Stimulated activated CD8-positive, alpha-beta memory T cell treated with anti-CD3 and anti-CD28 coated beads, Interleukin-7, amount 100 ng/mL, for 24 hours (primary cell): ENCODE results near the gene ATXN1.
A peak's percentile ranks its signal among the peaks of the same experiment; 100 is the strongest.

Source experiments
- DNase-seq: peaks from one replicate; pipeline ENCODE4 v3.0.0-alpha.2; 2020; ENCODE audit warnings: low read depth

The ATXN1 gene

GRCh38 chr6:16331384-16332174 is 429.7 kb downstream of the ATXN1 start:
- peak; percentile 38 for DNase-seq

DNA sequence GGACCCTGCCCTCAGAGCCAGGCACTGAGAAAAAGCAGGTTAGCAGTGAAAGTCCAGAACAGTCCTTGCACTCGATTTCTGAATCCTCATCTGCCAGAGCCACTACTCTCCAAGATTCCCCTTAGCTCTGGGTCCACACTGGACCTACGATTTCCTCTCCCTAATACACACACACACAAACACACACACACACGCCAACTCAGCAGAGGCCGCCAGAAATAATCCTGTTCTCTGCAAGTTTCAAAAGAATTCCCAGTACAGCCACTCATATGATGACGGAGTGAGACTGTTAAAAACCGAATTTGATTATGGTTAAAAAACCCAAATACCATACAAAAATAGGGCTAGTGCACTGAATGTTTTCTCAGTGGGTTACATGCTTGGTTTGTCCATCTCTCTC is 432.0 kb downstream of the ATXN1 start:
- no peak for DNase-seq

- DNase-seq: no peak
Observed at GRCh38 chr6:16327777-16328325, 433.4 kb downstream of the ATXN1 start.

- no peak for DNase-seq
Observed at GRCh38 chr6:16326971-16327776, 434.1 kb downstream of the ATXN1 start.

DNA sequence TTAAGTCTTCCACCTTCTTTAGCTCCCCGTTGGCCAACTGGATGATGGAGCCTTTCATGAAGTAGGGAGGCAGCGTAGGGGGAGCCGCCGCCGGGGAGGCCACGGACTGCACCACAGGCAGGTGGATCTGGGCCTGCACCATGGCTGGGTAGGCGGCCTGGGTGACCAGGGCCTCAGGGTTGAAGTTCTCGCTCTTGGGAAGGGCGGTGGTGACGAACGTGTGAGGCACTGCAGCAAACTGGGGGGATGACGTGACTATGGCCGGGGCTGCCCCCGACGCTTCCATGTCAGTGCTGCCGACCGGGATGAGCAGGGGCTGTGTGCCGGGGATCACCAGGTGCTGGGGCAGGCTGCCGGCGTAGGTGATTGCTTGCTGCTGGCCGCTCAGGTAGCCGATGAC is 434.7 kb downstream of the ATXN1 start:
- no peak for DNase-seq

GRCh38 chr6:16324606-16325225 is 436.5 kb downstream of the ATXN1 start:
- DNase-seq: no peak

GRCh38 chr6:16324184-16324583 is 437.1 kb downstream of the ATXN1 start:
- no peak for DNase-seq

- peak; percentile 49 for DNase-seq
Observed at GRCh38 chr6:16322666-16323312, 438.5 kb downstream of the ATXN1 start.

DNA sequence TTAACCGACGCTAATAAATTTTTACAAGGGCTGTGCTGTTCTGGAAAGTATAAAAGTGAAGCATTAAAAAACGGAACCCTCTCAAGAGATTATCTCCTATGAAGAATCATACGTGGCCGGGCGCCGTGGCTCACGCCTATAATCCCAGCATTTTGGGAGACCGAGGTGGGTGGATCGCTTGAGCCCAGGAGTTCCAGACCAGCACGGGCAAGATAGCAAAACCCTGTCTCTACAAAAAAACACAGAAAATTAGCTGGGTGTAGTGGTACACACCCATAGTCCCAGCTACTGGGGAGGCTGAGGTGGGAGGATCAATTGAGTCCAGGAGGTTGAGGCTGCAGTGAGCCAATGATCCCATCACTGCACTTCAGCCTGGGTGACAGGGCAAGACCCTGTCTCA is 439.4 kb downstream of the ATXN1 start:
- DNase-seq: no peak

GRCh38 chr6:16321341-16321710 is 439.9 kb downstream of the ATXN1 start:
- DNase-seq: no peak

GRCh38 chr6:16320533-16321340 is 440.5 kb downstream of the ATXN1 start:
- DNase-seq: no peak

- peak; percentile 32 for DNase-seq
Observed at GRCh38 chr6:16319813-16320532, 441.3 kb downstream of the ATXN1 start.

GRCh38 chr6:16318953-16319720 is 442.1 kb downstream of the ATXN1 start:
- DNase-seq: no peak

DNA sequence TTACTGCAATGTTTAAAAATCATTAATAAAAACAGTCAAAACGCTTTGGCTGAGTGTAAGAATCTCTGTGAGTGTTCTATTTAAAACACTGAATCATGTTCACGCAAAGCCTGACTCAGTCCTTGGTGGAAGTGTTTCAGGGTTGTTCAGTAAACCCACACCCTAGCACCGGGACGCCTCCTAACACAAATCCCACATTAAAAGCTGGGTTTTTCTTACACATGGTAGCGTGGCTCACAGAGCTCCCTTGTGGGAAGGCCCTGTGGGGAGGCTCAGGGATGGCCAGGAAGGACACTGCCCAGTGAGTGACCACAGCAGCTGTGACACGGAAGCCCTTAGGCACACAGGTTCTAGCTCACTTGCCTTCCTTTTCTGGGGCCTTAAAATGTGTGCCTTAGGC is 442.7 kb downstream of the ATXN1 start:
- peak; percentile 19 for DNase-seq

DNA sequence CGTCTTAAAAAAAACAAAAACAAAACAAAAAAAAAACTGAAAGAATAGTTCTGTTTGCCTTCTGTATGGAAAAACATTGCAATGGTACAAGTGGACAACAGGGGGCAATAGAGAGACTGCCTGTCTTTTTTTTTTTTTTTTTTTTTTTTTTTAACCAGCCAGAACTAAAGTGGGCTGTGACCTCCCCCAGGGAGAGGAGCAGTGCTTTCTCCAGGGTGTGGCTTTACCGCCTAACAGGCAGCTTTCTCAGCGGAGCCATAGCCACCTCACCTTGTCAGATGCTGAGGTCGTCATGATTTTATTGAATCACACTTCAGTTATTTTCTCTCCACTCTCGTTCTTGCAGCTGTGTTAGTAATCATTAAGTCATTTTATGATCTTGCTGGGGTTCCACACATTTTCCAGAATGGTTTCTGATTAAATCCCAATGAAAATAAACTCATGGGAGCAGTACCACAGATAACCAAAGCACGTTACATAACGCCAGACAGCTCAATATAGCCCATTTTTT is 444.5 kb downstream of the ATXN1 start:
- no peak for DNase-seq

GRCh38 chr6:16314296-16314695 is 447.0 kb downstream of the ATXN1 start:
- DNase-seq: no peak

DNA sequence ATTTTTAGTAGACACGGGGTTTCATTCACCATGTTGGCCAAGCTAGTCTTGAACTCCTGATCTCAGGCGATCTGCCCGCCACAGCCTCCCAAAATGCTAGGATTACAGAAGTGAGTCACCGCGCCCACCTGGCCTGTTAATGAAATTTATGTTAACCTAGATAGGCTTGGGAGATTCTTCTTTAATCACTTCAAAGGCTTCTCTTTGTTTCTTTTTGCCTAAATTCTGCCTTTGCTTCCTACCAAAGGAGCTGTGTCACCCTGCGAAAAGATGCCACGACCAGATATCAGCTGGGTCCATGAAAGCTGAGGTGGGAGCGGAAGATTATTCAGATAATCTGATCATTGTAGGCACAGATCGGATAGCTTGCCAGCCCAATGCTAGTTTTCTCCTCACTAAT is 447.5 kb downstream of the ATXN1 start:
- DNase-seq: no peak

DNA sequence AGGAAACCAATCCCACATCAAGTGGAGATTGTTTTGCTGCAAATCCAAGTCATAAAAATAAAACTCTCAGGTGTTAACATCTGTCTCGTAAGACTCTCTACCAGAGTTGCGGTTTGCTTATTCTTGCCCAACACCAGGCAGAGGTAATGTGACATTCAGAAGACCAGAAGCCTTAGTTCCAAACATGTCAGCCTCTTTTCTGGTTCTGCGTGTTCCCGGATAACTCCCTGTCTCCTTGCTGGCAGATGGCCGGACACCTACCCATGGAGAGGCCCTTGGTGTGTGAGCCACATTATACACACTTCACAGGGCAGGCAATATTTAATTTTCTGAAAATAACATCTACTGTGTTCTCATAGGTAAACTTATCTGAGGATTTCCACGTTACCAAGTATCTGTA is 449.5 kb downstream of the ATXN1 start:
- DNase-seq: no peak

GRCh38 chr6:16306334-16306733 is 454.9 kb downstream of the ATXN1 start:
- no peak for DNase-seq

DNA sequence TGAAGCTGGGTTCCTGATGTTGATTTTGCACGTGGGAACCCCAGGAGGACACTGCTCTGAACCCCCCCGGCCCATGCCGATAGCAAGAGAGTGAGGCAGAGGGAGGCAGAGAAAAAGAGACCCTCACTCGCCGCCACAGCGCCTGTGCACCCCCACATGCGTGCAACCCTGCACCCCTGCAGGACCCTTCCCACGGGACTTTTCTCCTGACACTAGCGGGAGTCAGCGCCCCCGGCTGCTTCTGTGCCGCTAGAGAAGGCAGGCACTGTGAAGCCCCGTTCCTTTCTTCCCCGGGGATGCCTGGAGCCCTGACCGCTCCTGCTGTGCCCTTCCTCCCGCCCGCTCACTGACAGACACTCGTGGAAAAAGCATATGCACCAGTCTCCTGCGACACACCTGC is 455.5 kb downstream of the ATXN1 start:
- DNase-seq: no peak
